IPS-20b (cell line): ENCODE data around the gene YAP1.
"Not testable (repeated sequence)": the region's sequence is repeated elsewhere in the genome, so short reads cannot be mapped to it uniquely, and the experiment has no call there.

Experiments
- H3K27ac ChIP-seq: one replicate; pipeline ENCODE4 v1.5.1; 2013; ENCODE audit warnings: low read length
- H3K27me3 ChIP-seq: 2 replicates; pipeline ENCODE4 v1.6.1; 2013; ENCODE audit warnings: mild to moderate bottlenecking, low read length, inconsistent platforms; ENCODE audit not compliant: insufficient read depth
- H3K36me3 ChIP-seq: 2 replicates; pipeline ENCODE4 v1.6.1; 2013; ENCODE audit warnings: low read depth, mild to moderate bottlenecking, inconsistent platforms, low read length, moderate library complexity; ENCODE audit not compliant: insufficient read depth
- H3K4me1 ChIP-seq: 2 replicates; pipeline ENCODE4 v1.6.1; 2013; ENCODE audit warnings: mild to moderate bottlenecking, control low read depth, inconsistent platforms, low read length, moderate library complexity; ENCODE audit not compliant: insufficient read depth
- H3K4me3 ChIP-seq: 2 replicates; pipeline ENCODE4 v1.5.1; 2013; ENCODE audit warnings: mild to moderate bottlenecking, low read length, inconsistent platforms
- H3K9ac ChIP-seq: 2 replicates; pipeline ENCODE4 v1.6.1; 2013; ENCODE audit warnings: low read depth, mild to moderate bottlenecking, inconsistent platforms, low read length, moderate library complexity
- H3K9me3 ChIP-seq: 2 replicates; pipeline ENCODE4 v1.6.1; 2013; ENCODE audit warnings: mild to moderate bottlenecking, low read depth, low read length, inconsistent platforms; ENCODE audit not compliant: insufficient read depth

YAP1 gene

DNA sequence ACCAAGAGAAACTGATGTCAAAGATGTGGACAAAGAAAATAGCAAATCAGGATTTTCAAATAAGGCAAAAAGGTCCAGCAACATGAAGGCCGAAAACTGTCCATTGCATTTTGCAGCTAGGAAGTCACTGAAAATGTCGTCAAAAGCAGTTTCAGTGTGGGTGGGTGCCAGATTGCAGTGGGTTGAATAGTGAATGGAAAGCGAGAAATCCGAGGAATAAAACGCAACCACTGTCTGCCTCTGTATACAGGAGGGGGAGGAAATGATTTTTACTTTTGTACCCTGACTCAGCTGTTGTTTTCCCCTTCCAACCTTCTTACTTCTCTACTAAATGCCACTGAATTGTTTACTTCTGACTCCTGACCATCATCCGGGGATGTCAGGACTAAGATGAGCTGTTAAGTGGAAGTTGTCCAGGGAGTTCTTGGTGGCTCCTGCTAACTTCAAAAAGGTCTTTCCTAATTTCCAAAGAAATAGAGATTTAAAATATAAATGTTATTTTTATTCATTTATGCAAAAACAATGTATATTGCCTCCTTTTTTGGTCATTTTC lies 142.2 kb downstream of the YAP1 start:
- H3K27ac ChIP-seq, result no peak overlapping the region
- H3K4me1 ChIP-seq, result no peaks in the 10 kb centered on the region
- H3K27me3 ChIP-seq, result no peaks in the 10 kb centered on the region
- no peaks in the 10 kb centered on the region for H3K9me3 ChIP-seq
- H3K9ac ChIP-seq, result no peak overlapping the region
- no peak overlapping the region for H3K4me3 ChIP-seq
- H3K36me3 ChIP-seq, result no peaks in the 10 kb centered on the region

DNA sequence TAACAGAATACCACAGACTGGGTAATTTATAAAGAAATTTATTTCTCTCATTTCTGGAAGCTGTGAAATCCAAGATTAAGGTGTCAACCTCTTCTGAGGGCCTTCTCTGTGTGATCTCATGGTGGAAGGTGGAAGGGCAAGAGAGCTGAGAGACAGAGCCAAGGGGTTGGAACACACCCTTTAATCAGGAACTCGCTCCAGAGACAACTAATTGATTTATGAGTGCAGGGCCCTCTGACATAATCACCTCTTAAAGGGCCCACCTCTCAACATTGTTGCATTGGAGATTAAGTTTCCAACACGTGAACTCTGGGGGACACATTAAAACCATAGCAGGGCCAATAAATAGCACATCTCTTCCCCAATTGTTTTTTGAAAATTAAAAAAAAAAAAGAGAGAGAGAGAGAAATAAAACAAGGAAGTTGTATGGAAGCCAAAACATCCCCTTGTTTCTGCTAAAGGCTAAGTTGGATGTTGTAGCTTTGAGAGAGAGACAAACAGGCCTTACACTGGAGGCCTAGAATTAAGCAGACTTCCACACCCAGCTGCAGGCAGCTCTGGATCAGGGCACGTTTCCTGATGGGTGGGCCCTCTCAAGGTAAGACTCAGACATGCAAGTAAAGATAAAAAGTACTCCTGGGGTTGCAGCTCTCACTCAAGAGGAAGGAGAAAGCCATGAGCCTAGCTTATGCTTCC lies 142.9 kb downstream of the YAP1 start:
- H3K4me3 ChIP-seq, result no peak overlapping the region
- no peak overlapping the region for H3K9ac ChIP-seq
- H3K4me1 ChIP-seq, result no peaks in the 10 kb centered on the region
- H3K27ac ChIP-seq, result no peak overlapping the region
- H3K36me3 ChIP-seq, result no peaks in the 10 kb centered on the region
- no peaks in the 10 kb centered on the region for H3K9me3 ChIP-seq
- no peaks in the 10 kb centered on the region for H3K27me3 ChIP-seq

DNA sequence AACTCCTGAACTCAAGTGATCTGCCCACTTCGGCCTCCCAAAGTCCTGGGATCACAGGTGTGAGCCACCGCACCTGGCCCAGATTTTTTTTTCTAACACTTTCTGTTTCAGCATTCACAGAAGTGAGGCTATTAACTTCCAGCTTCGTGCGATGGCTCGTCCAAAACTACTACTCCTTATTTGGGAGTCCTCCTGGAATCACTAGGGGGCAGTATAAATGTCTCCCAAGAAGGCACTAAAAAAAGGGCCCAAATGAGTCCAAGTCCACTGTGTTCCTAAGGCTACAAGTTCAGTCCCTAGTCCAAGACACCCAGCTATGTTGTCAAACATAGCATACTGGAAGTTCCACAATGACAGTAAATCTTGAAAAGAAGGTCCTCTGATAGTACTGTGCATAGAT lies 143.8 kb downstream of the YAP1 start:
- no peak overlapping the region for H3K9ac ChIP-seq
- no peaks in the 10 kb centered on the region for H3K36me3 ChIP-seq
- H3K27me3 ChIP-seq, result no peaks in the 10 kb centered on the region
- H3K27ac ChIP-seq, result no peak overlapping the region
- H3K9me3 ChIP-seq, result no peaks in the 10 kb centered on the region
- no peak overlapping the region for H3K4me3 ChIP-seq
- H3K4me1 ChIP-seq, result no peaks in the 10 kb centered on the region

- Histone ChIP-seq H3K9me3 (no peaks in the 10 kb centered on the region), H3K9ac (no peak overlapping the region), H3K4me1 (peaks cover 3% of the 10 kb centered on the region; the same call in 1 of the 2 replicates), H3K4me3 (no peak overlapping the region), H3K36me3 (no peaks in the 10 kb centered on the region), H3K27ac (no peak overlapping the region), H3K27me3 (no peaks in the 10 kb centered on the region)
Observed at GRCh38 chr11:102256251-102256650, 146.0 kb downstream of the YAP1 start.

DNA sequence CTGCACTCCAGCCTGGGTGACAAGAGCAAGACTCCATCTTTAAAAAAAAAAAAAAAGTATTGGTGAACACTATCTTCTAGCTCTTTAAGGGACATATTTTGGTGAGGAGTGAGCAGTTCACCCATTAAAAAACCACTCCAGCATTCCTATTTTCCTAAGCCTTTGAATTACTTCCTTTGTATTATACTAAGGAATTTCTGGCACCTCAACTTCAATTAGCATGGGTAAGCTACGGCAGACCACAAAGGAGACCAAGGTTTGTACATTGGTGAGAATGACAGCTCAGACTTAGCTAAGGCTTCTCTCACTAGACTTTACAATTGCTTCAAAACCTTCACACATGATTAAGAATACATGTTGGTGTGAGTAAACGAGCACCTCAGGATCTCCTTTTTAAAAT lies 150.0 kb downstream of the YAP1 start:
- Histone ChIP-seq H3K27ac (no peak overlapping the region), H3K9ac (no peak overlapping the region), H3K4me1 (peaks cover 3% of the 10 kb centered on the region; the same call in 1 of the 2 replicates), H3K4me3 (no peak overlapping the region), H3K27me3 (no peaks in the 10 kb centered on the region), H3K9me3 (no peaks in the 10 kb centered on the region), H3K36me3 (no peaks in the 10 kb centered on the region)

DNA sequence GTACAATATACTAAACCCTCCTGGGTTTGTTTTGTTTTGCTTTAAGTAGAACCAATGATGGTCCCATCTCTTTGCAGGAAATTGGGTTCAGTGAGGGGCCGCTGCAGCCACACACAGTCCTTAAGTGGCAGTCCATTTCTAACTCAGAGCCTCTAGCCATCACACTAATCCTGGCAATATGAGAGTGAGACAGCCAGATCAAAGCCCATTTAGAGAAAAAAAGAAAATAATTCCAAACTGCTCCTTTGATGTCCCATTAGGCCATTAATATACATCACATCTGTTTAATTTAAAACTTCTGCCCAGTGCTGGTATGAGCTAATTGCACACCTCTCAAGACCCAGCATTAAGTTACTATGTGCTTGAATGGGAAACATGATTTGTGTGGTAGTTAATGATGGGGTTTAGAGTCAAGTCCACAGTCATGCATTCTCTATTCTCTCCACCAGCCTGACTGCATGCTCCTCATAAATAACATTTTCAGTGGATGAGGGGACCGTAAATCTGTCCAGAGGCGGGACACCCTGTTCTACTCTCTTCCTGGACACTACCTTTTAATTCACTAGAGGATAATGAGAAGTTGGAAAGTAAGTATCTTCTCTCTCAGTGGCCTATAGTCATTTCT lies 153.2 kb downstream of the YAP1 start:
- H3K9ac ChIP-seq, result no peak overlapping the region
- no peaks in the 10 kb centered on the region for H3K36me3 ChIP-seq
- H3K9me3 ChIP-seq, result no peaks in the 10 kb centered on the region
- no peak overlapping the region for H3K27ac ChIP-seq
- H3K4me1 ChIP-seq, result peaks cover 14% of the 10 kb centered on the region
- H3K4me3 ChIP-seq, result no peak overlapping the region
- H3K27me3 ChIP-seq, result peaks cover 11% of the 10 kb centered on the region

DNA sequence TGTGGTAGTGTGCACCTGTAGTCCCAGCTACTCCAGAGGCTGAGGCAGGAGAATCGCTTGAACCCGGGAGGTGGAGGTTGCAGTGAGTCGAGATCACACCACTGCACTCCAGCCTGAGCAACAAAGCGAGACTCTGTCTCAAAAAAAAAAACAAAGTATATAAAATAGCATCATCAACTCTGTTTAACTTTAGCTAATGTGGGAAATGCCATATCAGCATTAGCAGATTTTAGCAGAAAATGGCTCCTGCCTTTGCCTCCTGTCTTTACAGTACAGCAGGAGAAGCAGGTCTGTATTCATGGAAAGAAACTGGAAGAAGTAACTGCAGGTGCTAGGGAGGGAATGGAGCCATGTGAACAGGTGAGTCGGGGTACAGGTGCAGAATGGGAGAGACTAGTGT lies 154.5 kb downstream of the YAP1 start:
- peaks cover 21% of the 10 kb centered on the region for H3K27me3 ChIP-seq
- not testable (repeated sequence) for H3K4me3 ChIP-seq, H3K36me3 ChIP-seq, H3K9ac ChIP-seq, H3K27ac ChIP-seq, H3K9me3 ChIP-seq
- H3K4me1 ChIP-seq, result peaks cover 20% of the 10 kb centered on the region

- Histone ChIP-seq H3K9me3 (no peaks in the 10 kb centered on the region), H3K36me3 (no peaks in the 10 kb centered on the region), H3K4me1 (peaks cover 17% of the 10 kb centered on the region), H3K27ac (no peak overlapping the region), H3K27me3 (peaks cover 26% of the 10 kb centered on the region), H3K9ac (no peak overlapping the region), H3K4me3 (no peak overlapping the region)
Observed at GRCh38 chr11:102266099-102266498, 155.9 kb downstream of the YAP1 start.

- Histone ChIP-seq H3K4me3 (peak overlapping the region; percentile 78; the same call in 1 of the 2 replicates), H3K36me3 (no peaks in the 10 kb centered on the region), H3K4me1 (peaks cover 17% of the 10 kb centered on the region), H3K9me3 (no peaks in the 10 kb centered on the region), H3K9ac (no peak overlapping the region), H3K27me3 (peaks cover 26% of the 10 kb centered on the region), H3K27ac (no peak overlapping the region)
Observed at GRCh38 chr11:102267609-102268008, 157.4 kb downstream of the YAP1 start.

- peak overlapping the region; percentile 8; the same call in 1 of the 2 replicates for H3K9ac ChIP-seq
- H3K27ac ChIP-seq, result no peak overlapping the region
- H3K9me3 ChIP-seq, result no peaks in the 10 kb centered on the region
- peaks cover 17% of the 10 kb centered on the region for H3K4me1 ChIP-seq
- H3K36me3 ChIP-seq, result no peaks in the 10 kb centered on the region
- H3K4me3 ChIP-seq, result peak overlapping the region; percentile 78
- peaks cover 26% of the 10 kb centered on the region for H3K27me3 ChIP-seq
Observed at GRCh38 chr11:102268083-102268984, 158.1 kb downstream of the YAP1 start.

DNA sequence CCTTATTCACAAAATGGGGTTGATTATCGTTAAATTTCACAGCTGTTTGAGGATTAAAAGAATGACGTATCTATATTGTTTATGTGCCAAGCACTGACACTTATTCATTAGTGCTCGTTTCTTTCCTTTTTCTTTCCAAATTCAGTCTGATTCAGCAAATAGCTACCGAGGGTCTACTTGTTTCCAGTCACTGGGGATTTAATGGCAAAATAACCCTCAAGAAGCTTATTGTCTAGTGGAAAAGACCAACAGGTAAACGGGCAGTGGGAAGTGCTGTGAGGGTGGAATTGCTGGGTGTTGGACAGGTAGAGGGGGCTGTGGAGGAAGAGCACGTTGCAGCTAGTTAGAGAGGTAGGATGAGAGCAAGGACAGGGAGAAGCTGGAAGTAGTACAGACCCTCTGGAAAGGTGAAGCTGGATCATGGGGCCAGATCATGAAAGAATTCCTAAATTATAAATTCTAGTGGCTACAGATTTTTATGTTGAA lies 158.8 kb downstream of the YAP1 start:
- Histone ChIP-seq H3K9me3 (no peaks in the 10 kb centered on the region), H3K9ac (peak overlapping the region; percentile 8; the same call in 1 of the 2 replicates), H3K4me1 (peaks cover 17% of the 10 kb centered on the region), H3K4me3 (peak overlapping the region; percentile 65), H3K27ac (no peak overlapping the region), H3K27me3 (peaks cover 26% of the 10 kb centered on the region), H3K36me3 (no peaks in the 10 kb centered on the region)
